NCI-H1436 treated with DMSO at 0.1 percent for 48 hours (cell line): ENCODE measurements around the gene TEX48.

Source experiments
- DNase-seq: peaks from one replicate; lab custom pipeline; 2025; lab: John Stamatoyannopoulos, UW

The TEX48 gene

DNA sequence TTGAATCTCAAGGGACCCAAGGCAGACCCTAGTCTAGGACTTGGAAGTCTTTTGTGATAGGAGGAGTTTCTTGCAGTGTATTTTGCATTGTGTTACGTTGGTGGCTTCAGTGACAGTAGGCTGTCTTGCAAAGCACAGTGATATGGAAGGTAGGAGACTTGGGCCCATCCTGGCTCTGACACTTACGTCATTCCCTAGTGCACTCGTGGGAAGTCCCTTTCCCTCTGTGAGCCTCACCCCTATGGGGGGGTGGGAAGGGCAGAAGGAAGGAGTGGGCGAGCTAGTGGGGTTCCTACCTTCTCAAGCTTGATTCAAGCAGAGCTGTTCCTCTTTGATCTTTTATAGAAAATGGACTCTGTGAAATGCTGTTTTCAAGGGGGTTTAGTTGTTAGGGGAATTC lies 15.1 kb downstream of the TEX48 start:
- DNase-seq = no peak

DNA sequence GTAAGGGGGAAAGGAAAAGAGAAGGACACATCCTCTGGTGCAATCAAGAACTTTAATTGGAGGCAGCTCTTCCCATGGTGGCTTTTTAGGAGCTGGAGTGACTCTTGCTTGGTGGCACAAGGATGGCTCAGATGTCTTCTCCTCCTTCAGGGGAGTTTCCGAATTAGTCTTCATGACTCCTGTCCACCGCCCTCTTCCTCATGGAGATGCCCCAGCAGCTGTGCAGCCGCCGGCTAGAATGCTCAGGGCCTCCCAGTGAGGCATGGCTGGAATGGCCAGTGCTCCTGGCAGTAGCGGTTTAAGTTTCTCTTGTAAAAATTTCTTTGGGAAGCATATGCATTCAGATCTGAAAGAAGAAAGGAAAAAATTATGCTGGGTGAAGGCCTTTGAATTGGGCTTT lies 15.6 kb downstream of the TEX48 start:
- no peak for DNase-seq

DNA sequence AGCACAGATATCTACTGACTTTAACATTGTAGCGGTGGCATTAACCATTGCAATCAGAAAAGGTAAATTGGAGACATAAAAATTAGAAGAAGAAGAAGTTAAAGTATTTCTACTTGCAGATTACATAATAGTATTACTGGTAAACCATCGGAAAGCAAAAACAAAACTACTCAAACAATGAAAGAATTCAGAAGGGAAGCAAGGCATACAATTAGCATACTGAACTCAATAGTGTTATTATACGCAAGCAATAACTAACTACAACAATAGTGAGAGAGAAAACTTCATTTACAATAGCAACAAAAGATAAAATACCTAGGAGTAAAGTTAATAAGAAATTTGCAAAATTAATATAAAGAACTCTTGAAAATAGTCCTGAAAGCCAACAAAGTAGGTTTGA lies 17.8 kb downstream of the TEX48 start:
- DNase-seq = no peak

DNA sequence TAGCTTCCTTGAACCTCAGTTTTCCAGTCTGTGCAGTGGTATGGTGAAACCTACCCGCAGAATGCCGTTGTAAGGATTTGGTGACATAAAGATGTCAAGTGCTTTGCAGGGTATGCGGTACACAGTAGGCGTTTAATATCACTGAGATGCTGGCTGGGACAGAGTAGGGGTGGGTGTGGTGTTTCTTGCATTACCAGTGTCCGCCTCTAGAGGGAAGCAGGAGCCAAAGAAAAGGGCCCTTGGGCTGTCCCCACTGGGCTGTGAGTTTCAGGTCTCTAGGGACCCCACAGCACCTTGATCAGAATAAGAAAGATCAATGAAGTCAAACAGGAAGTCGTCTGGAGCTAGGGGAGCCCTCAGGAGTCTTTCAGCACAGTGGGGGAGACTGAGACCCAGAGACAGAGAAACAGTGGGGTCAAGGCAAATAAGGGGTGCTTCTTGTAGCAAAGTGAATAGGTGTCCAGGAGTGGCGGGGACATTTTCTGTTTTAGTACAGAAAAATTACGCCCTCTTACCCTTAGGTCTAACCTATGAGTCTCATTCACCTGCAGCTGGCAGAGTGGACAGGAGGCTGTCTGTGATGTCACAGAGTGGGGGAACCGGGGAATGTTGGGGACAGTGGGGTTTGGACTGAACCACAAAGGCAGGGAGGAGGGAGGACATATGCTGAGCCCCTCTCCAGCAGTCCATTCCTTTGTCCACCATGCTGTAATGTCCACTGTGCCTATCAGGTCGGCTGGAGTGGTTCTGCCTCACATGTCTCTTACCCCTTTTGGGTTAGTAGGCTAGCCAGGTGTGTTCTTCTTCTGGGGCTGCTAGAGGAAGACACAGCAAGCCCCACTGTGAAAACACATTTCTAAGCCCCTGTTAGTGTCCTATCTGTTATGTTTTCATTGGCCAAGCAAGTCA lies 19.7 kb downstream of the TEX48 start:
- DNase-seq = no peak

DNA sequence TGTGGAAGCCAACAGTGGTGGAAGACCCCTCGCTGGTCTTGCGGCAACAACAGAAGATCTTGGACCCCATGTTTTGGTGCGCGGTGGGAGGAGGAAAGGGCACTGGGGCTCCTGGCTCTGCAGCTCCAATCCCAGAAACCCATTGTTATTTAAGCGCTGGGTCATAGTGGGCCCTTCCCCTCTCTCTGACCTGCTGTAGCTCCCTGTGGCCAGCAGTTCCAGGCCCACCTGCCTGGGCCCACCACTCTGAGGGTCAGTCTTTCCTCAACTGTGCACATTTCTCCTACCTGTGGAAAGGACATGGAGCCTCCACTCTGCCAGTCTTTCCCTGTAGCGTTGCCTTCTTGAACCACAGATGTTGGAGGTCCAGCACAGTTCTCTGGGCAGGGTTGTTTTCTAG lies 24.3 kb downstream of the TEX48 start, which contains the start of gene TEX53:
TSS of gene TEX53 (minus strand) at position 101 of the 400 bp plus-strand sequence. CDS start at position 70, 31 bp downstream.
- no peak for DNase-seq

DNA sequence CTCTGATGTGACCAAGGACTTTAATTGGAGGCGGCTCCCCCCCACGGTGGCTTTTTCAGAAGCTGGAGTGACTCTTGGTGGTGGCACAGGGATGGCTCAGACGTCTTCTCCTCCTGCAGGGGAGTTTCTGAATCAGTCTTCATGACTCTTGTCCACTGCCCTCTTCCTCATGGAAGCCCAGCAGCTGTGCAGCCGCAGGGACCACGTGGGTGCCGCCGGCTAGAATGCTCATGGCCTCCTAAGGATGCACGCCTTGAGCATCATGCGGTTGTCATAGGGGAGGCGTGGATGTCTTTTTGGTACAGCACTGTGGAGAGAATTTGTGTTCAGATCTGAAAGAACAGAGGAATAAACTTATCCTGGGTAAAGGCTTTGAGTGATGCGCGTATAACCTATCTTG lies 25.7 kb downstream of the TEX48 start:
- DNase-seq = no peak

DNA sequence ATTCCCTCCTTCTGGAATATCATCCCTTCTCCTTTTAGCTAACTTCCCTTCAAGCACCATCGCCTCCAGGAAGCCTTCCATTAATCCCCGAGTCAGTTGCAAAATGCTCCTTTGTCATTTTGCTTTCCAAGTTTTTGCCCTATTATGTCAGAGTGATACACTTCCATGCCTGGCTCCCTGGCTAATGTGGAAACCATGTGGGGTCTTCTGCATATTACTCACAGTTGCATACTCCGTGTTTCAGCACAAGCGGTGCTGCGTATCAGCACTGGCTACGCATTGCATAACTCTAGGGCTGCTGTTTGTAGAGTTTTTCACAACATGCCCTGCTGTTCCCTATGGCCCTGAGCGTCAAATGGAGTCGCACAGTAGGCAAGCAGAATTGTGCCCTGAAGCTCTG lies 26.3 kb downstream of the TEX48 start:
- no peak for DNase-seq

DNA sequence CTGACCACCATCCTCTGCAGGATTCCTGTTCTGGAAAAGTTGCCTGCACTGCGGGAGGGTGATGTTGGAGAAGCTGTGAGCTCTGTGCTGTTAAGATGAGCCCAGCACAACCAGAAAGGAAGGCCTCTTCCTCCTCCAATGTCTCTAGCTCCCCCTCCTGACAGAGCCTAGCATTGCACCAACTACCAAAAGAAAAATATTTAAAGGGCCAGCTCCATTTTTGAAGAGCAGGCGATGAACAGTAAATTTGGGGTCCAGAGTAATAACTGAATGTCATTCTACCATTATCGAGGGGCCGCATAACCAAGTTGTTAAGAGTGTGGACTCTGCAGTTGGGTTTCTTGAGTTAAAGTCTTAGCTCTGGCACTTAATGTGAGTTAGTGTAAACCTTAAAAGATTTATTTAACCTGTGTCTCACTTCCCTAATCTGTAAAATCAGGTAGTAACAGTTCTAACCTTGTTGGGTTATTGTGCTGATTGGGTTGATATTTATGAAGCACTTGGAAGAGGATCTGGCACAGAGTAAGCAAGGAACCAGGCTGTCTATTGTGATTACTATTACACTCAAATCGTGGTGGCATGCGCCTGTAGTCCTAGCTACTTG lies 28.3 kb downstream of the TEX48 start:
- DNase-seq = no peak

DNA sequence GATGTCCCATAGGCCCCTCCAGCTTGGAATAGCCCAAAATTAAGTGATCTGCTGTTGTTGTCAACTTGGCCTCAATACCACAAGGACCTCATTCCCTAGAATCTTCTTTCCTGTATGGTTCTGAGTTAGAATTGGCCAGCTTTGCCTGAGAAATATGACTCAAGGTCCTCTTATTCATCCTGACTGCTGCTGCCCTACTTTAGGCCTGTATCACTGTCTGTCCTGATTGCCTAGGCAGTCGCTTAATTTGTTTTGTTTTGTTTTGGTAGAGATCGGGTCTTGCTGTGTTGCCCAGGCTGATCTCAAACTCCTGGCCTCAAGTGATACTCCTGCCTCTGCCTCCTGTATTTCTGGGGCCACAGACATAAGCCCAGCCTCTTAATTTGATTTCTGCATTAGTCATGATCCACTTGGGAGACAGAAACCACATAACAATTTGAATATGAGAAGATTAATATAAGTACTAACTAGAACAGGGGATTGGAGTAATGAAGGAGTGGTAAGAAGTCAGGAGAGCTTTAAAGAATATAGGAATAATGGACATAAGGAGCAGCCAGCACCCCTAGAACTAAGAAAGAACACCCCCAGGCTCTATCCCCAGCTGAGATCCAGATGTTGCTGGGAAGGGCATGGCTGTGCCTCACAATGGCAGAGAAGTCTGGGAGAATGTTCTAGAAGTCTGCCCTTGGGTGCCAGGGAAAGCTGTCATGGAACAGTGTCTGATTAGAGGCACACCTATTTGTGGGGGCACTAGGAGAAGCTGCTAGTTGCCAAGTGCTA lies 29.0 kb downstream of the TEX48 start:
- DNase-seq = no peak

DNA sequence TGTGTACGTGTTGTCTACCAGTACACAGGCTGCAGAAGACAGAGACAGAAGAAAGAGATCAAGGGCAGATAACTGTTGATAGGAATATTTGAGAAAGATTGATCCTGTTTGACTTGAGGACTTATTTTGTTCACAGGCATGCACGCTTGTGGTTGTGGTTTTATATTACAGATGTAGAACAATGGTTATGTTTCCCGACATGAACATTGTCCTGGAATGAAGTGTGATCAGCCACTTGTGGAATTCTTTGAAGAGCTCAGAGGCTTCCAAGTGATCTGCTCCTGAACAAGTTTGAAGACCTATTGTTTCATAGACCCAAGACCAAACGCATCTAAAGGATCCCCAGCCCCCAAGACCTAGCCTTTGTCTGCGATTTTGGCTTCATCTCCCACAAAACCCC lies 38.1 kb downstream of the TEX48 start:
- DNase-seq = no peak

DNA sequence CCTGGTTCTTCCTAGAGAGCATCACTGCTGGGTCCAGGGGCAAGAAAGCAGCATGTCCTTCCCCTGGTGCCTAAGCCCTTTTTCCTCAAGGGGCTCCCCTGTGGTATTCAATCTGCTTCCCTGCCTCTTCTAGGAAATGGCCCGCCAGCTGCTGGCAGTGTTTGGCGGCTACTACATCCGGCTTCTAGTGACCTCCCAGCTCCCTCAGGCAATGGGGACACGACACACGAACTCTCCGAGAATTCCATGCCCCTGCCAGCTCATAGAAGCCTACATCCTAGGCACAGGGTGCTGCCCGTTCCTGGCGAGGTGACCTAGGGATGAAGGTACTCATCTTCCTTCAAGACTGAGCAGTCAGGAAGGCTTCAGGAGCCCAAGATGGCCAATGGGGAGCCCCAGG lies 39.0 kb downstream of the TEX48 start:
- DNase-seq = no peak

DNA sequence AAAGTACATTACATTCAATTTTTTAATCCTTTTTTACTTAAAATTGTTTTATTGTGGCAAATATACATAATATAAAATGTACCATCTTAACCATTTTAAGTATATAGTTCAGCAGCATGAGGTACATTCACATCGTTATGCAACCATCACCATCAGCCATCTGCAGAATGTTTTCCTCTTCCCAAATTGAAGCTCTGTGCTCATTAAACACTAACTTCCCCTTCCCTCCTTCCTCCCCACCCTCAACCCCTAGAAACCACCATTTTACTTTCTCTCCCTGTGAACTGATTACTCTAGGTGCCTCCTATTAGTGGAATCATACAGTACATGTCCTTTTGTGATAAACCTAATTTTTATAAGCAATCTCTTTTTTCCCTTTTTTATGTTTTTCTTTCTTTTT lies 40.0 kb downstream of the TEX48 start:
- DNase-seq = no peak

DNA sequence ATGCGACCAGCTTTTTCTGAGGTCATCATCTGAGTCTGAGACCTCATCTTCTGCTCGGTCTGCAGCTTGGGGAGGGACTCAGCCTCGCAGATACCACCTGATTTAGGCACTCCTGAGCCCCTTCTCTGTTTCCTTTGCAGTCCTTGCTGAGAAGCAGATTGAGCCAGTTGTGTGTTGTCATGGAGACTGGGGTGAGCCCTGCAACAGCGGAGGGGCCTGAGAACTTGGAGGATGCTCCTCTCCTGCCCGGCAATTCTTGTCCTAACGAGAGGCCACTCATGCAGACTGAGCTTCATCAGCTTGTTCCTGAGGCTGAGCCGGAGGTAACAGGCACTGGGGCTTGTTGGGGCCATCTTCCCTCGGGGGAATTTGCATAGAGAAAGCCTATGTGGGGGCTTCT lies 43.6 kb downstream of the TEX48 start:
- DNase-seq = no peak

DNA sequence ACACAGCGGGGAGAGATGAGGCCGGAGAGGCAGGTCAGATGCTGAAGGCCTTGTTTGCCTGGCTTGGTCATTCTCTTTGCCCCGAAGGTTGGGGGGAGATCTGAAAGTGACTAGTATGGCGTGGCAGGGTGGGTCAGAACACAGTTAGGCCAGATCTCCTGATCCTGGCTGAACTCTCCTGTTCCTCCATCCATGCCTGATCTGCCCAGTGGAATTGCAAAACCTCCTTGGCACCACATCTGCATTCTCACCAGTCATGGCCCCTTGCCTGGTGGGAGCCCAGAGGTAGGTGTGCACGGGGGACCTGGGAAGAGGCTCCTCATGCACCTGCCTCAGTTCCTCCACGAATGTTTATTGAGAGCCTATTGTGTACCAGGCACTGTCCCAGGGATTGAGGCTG lies 47.6 kb downstream of the TEX48 start:
- DNase-seq = no peak

DNA sequence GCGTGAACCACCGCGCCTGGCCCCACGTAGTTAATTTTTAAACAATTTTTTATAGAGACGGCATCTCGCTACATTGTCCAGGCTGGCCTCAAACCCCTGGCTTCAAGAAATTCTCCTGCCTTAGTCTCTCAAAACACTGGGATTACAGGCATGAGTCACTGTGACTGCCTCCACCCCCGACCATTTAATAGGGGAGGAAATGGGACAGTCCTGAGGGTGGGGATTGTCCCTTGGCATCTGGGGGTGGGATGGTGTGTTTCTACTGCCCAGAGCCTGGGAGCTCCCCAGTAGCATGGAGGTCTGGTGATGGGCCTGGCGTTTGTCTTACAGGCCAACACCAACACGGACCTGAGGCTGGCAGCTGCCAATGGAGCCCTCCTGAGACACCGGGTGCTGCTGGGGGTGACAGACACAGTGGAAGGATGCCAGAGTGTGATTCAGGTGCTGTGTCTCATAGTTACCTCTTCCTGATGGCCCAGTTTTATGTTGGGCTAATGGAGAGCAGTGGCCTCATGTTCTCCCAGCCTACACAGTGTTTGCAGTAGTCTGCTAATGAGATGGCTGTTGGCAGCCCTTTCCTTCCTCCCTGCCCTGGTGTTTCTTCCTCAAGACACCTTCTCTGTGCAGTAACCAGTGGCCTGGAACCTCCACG lies 48.4 kb downstream of the TEX48 start:
- DNase-seq = no peak

DNA sequence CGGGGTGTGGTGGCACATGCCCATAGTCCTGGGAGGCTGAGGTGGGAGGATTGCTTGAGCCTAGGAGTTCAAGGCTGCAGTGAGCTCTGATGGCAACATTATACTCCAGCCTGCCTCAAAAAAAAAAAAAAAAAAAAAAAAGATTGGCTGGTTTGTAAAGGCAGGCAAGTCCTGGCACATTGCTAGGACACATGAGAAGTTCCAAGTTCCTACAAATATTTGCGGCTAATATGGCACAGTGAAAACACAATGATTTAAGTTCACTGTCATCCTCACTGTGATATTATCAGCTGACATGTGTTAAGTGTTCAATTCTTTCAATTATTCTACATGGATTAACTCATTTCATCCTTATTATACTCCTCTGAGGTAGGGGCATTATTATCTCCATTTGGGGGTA lies 50.8 kb downstream of the TEX48 start:
- DNase-seq = no peak

DNA sequence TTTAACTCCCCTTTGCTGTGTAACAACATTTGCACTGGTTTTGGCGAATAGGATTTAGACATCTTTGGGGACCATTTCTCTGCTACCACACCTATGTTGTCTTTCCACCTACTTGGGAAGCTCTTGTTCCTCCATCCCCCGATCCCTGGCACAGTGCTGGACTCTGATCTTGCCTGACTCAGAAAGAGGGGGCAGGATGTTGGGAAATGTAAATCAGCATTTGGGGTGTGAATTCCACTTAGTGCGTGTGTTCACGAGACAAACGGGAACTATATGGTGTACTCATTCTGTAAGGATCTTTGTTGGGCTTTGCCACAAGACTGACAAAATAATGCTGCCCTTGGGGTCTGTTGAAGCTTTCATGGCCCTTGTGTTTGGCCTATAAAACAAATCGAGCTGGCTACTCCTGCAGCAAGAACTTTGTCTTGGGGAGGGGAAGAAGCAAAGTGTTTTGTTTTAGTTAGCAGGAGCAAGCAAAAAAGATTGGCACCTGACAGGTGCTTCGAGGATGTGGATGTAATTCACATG lies 52.4 kb downstream of the TEX48 start:
- no peak for DNase-seq

DNA sequence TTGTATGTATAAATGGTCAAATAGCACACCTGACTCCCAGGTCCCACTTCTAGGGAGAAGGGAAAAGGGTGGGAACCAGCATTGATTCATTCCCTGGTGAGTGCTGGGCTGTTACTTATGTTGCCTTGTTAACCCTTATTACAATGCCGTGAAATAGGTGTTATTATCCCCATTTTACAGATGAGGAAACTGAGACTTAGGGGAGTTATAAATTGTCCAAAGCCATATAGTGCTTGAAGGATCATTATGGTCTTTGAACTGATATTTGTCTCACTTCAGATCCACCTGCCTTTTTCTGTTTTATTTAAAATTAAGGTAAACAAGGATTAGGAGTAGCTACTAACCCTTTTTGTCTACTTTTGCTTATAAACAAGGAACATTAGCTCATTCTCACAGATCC lies 54.4 kb downstream of the TEX48 start:
- no peak for DNase-seq

DNA sequence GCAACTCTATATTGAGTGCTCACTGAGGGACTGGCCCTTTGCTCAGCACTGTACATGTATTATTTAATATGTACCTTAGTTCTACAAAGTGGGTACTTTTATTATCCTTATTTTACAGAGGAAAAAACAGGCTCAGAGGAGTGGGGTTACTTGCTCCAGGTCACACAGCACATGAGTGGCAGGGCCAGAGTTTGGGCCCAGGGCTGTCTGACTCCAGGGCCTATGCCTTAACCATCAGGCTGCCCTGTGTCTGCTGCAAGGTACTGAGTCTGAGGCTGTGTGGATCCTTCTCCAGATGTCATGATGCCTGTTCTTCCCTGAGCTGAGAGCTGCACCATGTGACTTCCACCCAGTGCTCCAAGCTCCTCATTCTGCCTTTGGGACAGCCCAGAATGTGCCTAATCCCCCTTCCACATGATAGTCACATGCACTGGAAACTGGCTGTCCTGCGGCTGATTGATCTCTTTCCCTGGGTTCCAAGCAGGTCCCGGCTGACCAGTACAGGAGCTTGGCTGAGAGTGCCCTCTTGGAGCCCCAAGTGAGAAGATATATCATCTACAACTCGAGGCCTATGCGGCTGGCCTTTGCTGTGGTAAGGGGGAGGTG lies 55.5 kb downstream of the TEX48 start:
- no peak for DNase-seq

DNA sequence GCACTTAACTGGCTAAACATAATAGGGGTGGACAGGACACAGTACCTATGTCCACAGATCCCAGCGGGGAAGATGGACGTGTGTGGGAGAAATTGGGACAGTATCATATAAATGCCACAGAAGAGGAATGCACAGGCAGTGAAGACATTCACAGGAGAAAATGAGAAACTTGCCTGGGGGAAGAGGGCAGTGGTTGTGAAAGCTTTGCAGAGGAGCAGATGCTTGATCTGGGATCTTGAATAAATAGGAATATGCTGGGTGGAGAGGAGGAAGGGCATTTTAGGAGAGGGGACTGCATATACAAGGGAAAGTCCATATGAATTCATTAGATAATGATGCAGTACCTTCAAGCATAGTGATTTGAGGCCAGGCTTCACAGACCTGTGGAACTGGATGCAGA lies 57.3 kb downstream of the TEX48 start:
- DNase-seq = no peak

DNA sequence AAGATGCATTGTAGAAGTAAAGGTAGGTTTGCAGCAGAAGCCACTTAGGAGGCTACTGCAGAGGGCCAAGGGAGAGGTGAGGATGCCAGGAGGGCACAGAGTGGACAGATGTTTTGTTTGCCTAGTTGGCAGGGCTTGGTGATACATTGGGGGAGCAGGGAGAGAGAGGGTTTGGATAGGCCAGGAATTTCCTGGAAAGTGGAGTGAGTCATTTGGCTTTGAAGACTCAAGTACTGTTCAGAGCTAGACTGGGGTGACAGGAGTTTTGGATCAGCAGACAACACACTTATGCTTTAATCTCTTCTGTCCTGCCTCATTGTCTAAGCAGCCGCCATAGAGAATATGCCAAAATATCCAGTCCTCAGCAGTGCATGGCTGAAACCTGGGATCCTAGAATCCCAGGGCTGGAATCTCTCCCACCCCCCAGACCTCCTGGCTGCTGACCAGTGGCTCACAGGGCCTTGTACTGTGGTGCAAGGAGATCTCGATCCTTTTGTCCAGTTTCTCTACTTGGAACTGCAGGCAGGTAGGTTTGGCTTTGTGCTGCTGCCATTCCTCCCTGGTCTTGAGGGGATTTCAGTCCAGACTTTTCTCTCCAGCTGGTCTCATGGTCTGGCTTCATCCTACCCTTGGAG lies 59.9 kb downstream of the TEX48 start:
- DNase-seq = no peak
